ENCODE results near the gene CBL. TPM values are rescaled to one million over a fixed set of nuclear protein-coding genes. Genes with fewer than 3 reads are reported as not detected.

The CBL gene
- polyA plus RNA-seq, 1 of the 3 experiments (the other 2 are of a cell fraction): 9.5 TPM

DNA sequence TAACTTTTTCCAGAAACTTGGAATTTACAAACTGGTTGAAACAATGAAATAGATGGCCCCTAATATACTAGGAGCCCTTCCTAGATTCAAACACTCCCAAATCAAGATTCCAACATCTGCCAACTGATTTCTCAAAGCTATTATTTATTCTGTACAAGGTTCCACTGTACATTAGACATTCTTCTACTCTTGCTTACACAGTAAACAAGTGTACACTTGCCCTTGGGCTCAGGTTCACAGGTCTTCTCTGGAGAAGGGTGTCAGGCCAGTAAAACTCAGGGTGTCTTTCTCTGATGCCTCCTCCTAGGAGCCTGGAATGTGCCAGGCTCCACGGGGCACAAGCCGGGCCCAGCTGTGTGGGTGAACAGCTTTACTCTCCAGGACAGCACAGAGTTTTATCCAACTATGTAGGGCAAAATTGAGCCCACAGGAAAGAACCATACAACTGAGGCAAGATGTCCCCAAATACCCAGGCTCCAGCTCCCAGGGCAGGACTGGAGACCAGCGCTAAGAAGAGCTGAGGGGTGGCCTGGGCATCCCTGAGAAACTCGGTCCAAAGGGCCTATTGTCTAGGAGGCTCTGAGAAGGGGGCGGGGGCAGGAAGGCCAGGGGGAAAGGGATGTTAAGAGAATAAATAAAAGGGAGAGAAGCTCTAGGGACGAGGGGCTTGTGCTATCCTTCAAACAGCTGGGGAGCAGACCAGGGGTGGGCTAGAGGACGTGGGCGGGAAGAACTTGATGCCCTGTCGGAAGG, 149.1 kb downstream of the CBL start:
- ChIA-PET POLR2A (interaction anchor here (2.4 kb wide), 1 partner anchor 19 kb away, joined by 9 read pairs; no protein-coding TSS in a partner anchor), CTCF (interaction anchor here (0.9 to 5.1 kb wide), 32 partner anchors 9 to 399 kb away, joined by 3 to 308 read pairs (median 6); partner anchors contain the start of genes C1QTNF5, C2CD2L, MFRP and RNF26)
- TF ChIP-seq TAF1 (IDR thresholded peaks at IDR 0.05; ENCODE audit: borderline replicate concordance, low read depth, low read length): no peak
- no peak for TF ChIP-seq TEAD4 (IDR thresholded peaks at IDR 0.05; ENCODE audit: borderline replicate concordance, insufficient read depth)
- no peak for TF ChIP-seq GATA2 (CRISPR knock-in tag; IDR thresholded peaks at IDR 0.05)
- no peak for TF ChIP-seq FOSL2 (IDR thresholded peaks at IDR 0.05; ENCODE audit: borderline replicate concordance, low read depth)
- TF ChIP-seq RFX5 (IDR thresholded peaks at IDR 0.05; ENCODE audit: low read length): no peak
- TF ChIP-seq RAD21 (IDR thresholded peaks at IDR 0.05; ENCODE audit: low read length): no peak
- TF ChIP-seq EZH2phosphoT487 (IDR thresholded peaks at IDR 0.05; ENCODE audit: borderline replicate concordance, low read depth): no peak
- no peak for TF ChIP-seq FOXM1 (IDR thresholded peaks at IDR 0.05; ENCODE audit: low read depth)
- no peak for TF ChIP-seq SMC3 (IDR thresholded peaks at IDR 0.05; ENCODE audit: low read depth, low read length)
- TF ChIP-seq MEF2A (IDR thresholded peaks at IDR 0.05; ENCODE audit: borderline replicate concordance, low read depth): no peak
- no peak for TF ChIP-seq JUND (IDR thresholded peaks at IDR 0.05)
- TF ChIP-seq TCF12 (IDR thresholded peaks at IDR 0.05): no peak
- no peak for TF ChIP-seq NFIC (IDR thresholded peaks at IDR 0.05; ENCODE audit: borderline replicate concordance)
- TF ChIP-seq RCOR1 (IDR thresholded peaks at IDR 0.05; ENCODE audit: low read length): no peak
- TF ChIP-seq, protein P1, sequence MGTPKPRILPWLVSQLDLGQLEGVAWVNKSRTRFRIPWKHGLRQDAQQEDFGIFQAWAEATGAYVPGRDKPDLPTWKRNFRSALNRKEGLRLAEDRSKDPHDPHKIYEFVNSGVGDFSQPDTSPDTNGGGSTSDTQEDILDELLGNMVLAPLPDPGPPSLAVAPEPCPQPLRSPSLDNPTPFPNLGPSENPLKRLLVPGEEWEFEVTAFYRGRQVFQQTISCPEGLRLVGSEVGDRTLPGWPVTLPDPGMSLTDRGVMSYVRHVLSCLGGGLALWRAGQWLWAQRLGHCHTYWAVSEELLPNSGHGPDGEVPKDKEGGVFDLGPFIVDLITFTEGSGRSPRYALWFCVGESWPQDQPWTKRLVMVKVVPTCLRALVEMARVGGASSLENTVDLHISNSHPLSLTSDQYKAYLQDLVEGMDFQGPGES (IDR thresholded peaks at IDR 0.05; ENCODE audit: low read depth, low read length): no peak
- TF ChIP-seq, protein P2, sequence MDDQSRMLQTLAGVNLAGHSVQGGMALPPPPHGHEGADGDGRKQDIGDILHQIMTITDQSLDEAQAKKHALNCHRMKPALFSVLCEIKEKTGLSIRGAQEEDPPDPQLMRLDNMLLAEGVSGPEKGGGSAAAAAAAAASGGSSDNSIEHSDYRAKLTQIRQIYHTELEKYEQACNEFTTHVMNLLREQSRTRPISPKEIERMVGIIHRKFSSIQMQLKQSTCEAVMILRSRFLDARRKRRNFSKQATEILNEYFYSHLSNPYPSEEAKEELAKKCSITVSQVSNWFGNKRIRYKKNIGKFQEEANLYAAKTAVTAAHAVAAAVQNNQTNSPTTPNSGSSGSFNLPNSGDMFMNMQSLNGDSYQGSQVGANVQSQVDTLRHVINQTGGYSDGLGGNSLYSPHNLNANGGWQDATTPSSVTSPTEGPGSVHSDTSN (IDR thresholded peaks at IDR 0.05): no peak
- TF ChIP-seq, protein P3, sequence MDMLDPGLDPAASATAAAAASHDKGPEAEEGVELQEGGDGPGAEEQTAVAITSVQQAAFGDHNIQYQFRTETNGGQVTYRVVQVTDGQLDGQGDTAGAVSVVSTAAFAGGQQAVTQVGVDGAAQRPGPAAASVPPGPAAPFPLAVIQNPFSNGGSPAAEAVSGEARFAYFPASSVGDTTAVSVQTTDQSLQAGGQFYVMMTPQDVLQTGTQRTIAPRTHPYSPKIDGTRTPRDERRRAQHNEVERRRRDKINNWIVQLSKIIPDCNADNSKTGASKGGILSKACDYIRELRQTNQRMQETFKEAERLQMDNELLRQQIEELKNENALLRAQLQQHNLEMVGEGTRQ (IDR thresholded peaks at IDR 0.05; ENCODE audit: borderline replicate concordance, low read depth, low read length): no peak
- no peaks in the 10 kb centered on the region for H3F3A ChIP-seq (replicated peaks; ENCODE audit: insufficient read depth)
- no peaks in the 10 kb centered on the region for H3K9me3 ChIP-seq
- H3K79me2 ChIP-seq (ENCODE audit: insufficient read depth): no peaks in the 10 kb centered on the region
- no peak overlapping the region for H3K4me3 ChIP-seq (ENCODE audit: low read depth in 2 of 2, low read length in 1 of 2)
- WGBS (ENCODE audit: low lambda C conversion rate): 68% methylated on average over 9 of the region's 9 CpGs
- no peak overlapping the region for H2AFZ ChIP-seq (ENCODE audit: low read depth)
- no peaks in the 10 kb centered on the region for H3K27me3 ChIP-seq (ENCODE audit: insufficient read depth)
- H4K20me1 ChIP-seq (ENCODE audit: insufficient read depth): no peaks in the 10 kb centered on the region
- no peak overlapping the region for H3K27ac ChIP-seq (ENCODE audit: low read depth in 2 of 2, low read length in 1 of 2)
- DNase-seq: no peak
- H3K4me2 ChIP-seq: no peak overlapping the region
- no peak overlapping the region for H3K9ac ChIP-seq
- peaks cover 0 to 16% of the 10 kb centered on the region in 2 experiments; a peak in 1 of 4 replicates for H3K4me1 ChIP-seq (ENCODE audit: control insufficient read depth in 1 of 2, insufficient read depth in 2 of 2, low read depth in 1 of 2, low read length in 1 of 2)
- H3K36me3 ChIP-seq (replicated peaks in 1 of 2; ENCODE audit: control insufficient read depth in 1 of 2, insufficient read depth in 2 of 2, low read length in 1 of 2): peaks cover 0 to 3% of the 10 kb centered on the region in 2 experiments
- no peaks in the 10 kb centered on the region for H3K9me2 ChIP-seq
